ENCODE results near the gene ALKBH5. TPM values are rescaled to one million over a fixed set of nuclear protein-coding genes. Genes with fewer than 3 reads are reported as not detected.

The ALKBH5 gene
- total and polyA plus RNA-seq, 9 of the 15 experiments (the other 6 are each of a cell fraction or from before 2014, with no cell fraction given) = 11.4 to 70.0 (median 47.4) TPM

- Histone ChIP-seq H3K27me3 (ENCODE audit: control insufficient read depth in 2 of 2, insufficient read depth in 2 of 2, low read length in 2 of 2) (no peaks in the 10 kb centered on the region), H3K4me3 (no peak overlapping the region), H3K36me3 (ENCODE audit: control insufficient read depth, insufficient read depth, low read length) (peaks cover 38% of the 10 kb centered on the region; the same call in 1 of the 3 replicates), H3K9me3 (replicated peaks; ENCODE audit: control insufficient read depth, insufficient read depth, low read depth, low read length) (no peaks in the 10 kb centered on the region), H3K9me1 (ENCODE audit: control insufficient read depth, insufficient read depth, low read length) (no peaks in the 10 kb centered on the region), H3K4me2 (ENCODE audit: insufficient read depth, low read length) (no peak overlapping the region), H3K79me2 (ENCODE audit: control insufficient read depth, insufficient read depth, low read length) (peaks cover 21% of the 10 kb centered on the region), H3K4me1 (replicated peaks in 1 of 2; ENCODE audit: control insufficient read depth in 2 of 2, insufficient read depth in 2 of 2, low read length in 2 of 2) (peaks cover 14 to 52% of the 10 kb centered on the region in 2 experiments; a peak in 4 of 5 replicates), H2AFZ (ENCODE audit: low read depth, low read length) (no peak overlapping the region), H3K27ac (ENCODE audit: extremely low read depth, low read depth, low read length) (no peak overlapping the region), H3K9ac (ENCODE audit: insufficient read depth in 1 of 2, low read depth in 2 of 2, low read length in 2 of 2) (peak overlapping the region in 1 of 2 experiments; percentile 93; a peak in 2 of 4 replicates), H4K20me1 (replicated peaks; ENCODE audit: control insufficient read depth, insufficient read depth, low read length) (no peaks in the 10 kb centered on the region)
- BruUV-seq (replicated peaks) = no TSS peak
- intact Hi-C loops (cut with micrococcal nuclease) = no loop called here
- FAIRE-seq (no peak), DNase-seq (ENCODE audit: extremely low read depth in 1 of 4, low spot score in 3 of 4) (no peak), ATAC-seq (no peak)
- WGBS (ENCODE audit: insufficient coverage, low coverage, missing lambda C conversion rate) = 88% methylated on average over 7 of the region's 11 CpGs
- CTCF ChIA-PET (ENCODE audit: low intra/inter-chr PET ratio) = no interaction called here
- POLR2A ChIA-PET = interaction anchor here (0.9 kb wide), 2 partner anchors 15 to 65 kb away, joined by 3 read pairs; no protein-coding TSS in a partner anchor
- in situ Hi-C loops (cut with MboI) = no loop called here
- no peak for TF ChIP-seq STAT5A (IDR thresholded peaks at IDR 0.05; ENCODE audit: borderline replicate concordance, low read length)
- no peak for TF ChIP-seq KDM5B (IDR thresholded peaks at IDR 0.05; ENCODE audit: insufficient replicate concordance, low read depth, low read length)
- TF ChIP-seq PHF8 (IDR thresholded peaks at IDR 0.05; ENCODE audit: borderline replicate concordance, low read length) = no peak
- no peak for TF ChIP-seq HNRNPH1 (optimal IDR thresholded peaks at IDR 0.05; ENCODE audit: low read depth, low read length)
- TF ChIP-seq XRCC5 (IDR thresholded peaks at IDR 0.05; ENCODE audit: low read depth, low read length) = no peak
- no peak for TF ChIP-seq ZNF561 (CRISPR knock-in tag; conservative IDR thresholded peaks at IDR 0.05)
- no peak for TF ChIP-seq NUFIP1 (IDR thresholded peaks at IDR 0.05; ENCODE audit: partially characterized antibody)
- no peak for TF ChIP-seq LEF1 (IDR thresholded peaks at IDR 0.05)
- no peak for TF ChIP-seq ZKSCAN8 (CRISPR knock-in tag; IDR thresholded peaks at IDR 0.05)
- TF ChIP-seq ARID4B (CRISPR knock-in tag; IDR thresholded peaks at IDR 0.05) = no peak
- no peak for TF ChIP-seq ILF3 (IDR thresholded peaks at IDR 0.05; ENCODE audit: borderline replicate concordance)
- TF ChIP-seq RBM25 (IDR thresholded peaks at IDR 0.05; ENCODE audit: low read depth, low read length, severe bottlenecking) = no peak
- no peak for TF ChIP-seq TAF9B (IDR thresholded peaks at IDR 0.05; ENCODE audit: partially characterized antibody)
- TF ChIP-seq ZNF764 (CRISPR knock-in tag; IDR thresholded peaks at IDR 0.05; ENCODE audit: low read depth) = no peak
- no peak for TF ChIP-seq EGR1 (conservative IDR thresholded peaks at IDR 0.05)
- no peak for TF ChIP-seq ZNF644 (tag; IDR thresholded peaks at IDR 0.05; ENCODE audit: low read depth)
- TF ChIP-seq HOXB6 (CRISPR knock-in tag; IDR thresholded peaks at IDR 0.05; ENCODE audit: borderline replicate concordance) = no peak
- no peak for TF ChIP-seq ZC3H8 (IDR thresholded peaks at IDR 0.05)
These were observed 72.7 kb downstream of the ALKBH5 start for GRCh38 chr17:18256351-18256750.
